Measurements from ENCODE around the gene SAE1.
A peak's percentile ranks its signal among the peaks of the same experiment; 100 is the strongest.
"Not testable (repeated sequence)": the region's sequence is repeated elsewhere in the genome, so short reads cannot be mapped to it uniquely, and the experiment has no call there.

Gene SAE1

DNA sequence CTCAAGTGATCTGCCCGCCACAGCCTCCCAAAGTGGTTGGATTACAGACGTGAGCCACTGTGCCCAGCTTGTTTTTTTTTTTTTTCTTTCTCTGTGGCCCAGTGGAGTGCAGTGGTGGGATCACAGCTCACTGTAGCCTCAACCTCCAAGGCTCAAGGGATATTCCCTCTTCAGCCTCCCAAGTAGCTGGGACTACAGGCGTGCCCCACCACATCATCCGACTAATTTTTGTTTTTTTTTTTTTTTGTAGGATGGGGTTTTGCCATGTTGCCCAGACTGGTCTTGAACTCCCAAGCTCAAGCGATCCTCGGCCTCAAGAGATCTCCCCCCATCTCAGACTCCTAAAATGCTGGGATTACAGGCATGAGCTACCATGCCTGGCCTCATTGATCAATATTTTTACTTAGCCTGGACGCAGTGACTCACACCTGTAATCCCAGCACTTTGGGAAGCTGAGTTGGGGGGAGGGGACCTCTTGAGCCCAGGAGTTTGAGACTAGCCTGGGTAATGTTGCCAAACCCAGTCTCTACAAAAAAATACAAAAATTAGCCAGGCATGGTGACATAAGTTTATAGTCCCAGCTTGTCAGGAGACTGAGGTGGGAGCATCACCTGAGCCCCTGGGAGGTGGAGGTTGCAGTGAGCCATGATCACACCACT lies 1.7 kb downstream of the SAE1 start:
- no peak for DNase-seq

DNA sequence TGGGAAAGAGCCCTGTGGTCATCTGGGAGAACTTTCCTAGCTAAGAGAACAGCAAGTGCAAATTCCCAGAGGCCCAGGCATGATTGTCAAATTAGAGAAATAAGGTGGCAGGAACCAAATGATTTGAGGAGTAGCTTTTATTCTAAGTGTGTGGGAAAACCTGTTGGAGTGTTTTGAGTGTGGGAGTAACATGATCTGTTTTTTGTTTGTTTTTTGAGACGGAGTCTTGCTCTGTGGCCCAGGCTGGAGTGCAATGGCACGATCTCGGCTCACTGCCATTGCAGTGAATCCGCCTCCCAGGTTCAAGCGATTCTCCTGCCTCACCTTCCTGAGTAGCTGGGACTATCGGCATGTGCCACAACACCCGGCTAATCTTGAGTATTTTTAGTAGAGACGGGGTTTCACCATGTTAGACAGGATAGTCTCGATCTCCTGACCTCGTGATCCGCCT lies 2.4 kb downstream of the SAE1 start:
- DNase-seq, result no peak

DNA sequence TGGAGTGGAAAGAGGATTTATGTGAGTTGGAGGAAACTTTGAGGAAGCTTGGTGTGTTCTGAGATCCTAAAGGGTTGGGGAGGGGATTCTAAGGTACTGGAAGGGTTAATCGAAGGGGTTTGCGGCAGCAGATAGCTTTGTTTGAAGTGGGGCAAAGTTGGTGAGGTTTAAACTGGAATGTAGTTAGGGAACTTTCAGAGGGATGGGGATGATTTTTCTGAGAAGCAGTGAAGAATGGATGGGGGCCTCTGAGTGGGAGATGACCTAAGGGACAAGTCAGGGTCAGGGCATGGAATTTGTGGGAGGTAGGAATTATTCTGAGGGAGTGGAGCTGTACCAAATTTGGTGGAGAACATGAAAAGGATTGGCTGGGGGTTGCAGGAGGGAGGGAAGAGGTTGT lies 3.9 kb downstream of the SAE1 start:
- no peak for DNase-seq

DNA sequence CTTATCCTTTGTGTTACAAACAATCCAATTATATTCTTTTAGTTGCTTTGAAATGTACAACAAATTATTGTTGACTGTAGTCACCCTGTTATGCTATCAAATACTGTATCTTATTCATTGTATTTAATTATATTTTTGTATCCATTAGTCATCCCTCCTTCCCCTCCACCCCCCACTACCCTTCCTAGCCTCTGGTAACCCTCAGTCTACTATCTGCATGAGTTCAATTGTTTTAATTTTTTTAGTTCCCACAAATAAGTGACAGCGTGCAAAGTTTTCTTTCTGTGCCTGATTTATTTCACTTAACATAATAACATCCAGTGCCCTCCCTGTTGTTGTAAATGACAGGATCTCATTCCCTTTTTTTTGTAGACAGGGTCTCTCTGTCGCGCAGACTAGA lies 4.5 kb downstream of the SAE1 start:
- DNase-seq, result no peak

DNA sequence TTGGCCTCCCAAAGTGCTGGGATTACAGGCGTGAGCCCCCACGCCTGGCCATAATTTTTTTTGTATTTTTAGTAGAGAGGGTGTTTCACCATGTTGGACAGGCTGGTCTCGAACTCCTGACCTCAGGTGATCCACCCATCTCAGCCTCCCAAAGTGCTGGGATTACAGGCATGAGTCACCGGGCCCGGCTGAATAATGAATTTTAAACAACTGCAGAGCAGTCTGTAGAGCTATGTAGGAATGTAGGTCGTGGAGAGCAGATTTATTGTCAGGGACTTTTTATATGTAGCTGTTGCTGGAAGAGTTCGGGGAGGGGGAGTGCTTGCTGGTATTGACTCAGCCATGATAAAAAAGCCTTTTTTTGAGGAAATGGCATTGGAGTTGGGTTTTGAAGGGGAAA lies 10.6 kb downstream of the SAE1 start:
- not testable (repeated sequence) for DNase-seq

DNA sequence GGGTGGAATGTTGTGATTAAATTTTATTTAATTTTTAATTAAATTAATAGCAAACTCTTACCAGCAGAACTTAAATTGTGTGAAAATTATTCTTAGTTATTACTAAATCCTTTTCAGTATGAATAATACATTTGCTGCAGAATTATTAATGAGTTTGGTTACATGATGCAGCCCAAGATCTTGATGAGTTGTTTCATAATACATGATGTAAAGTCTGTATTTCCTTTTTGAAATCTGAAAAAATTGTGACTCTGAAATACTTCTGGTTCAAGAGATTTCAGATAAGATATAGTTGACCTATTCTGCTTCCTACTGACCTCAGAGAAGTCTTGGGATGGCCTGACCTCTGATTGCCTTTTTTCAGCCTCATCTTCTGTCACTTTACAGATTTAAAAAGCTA lies 11.1 kb downstream of the SAE1 start:
- no peak for DNase-seq

DNA sequence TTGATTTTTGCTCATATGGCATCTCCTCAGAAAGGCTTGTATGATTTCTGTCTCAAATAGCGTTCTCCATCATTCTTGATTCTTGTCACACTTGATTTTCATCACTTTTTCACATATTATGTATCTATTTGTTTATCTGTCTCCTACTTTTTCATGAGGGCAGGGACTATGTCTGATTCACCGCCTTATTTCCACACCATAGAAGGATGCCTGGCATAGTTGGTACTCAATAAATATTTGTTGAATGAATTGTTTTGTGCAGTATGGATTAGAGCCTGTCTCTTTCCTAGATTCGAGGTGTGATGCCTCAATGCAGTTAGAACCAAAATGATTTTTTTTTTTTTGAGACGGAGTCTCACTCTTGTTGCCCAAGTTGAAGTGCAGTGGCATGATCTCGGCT lies 12.1 kb downstream of the SAE1 start:
- no peak for DNase-seq

DNA sequence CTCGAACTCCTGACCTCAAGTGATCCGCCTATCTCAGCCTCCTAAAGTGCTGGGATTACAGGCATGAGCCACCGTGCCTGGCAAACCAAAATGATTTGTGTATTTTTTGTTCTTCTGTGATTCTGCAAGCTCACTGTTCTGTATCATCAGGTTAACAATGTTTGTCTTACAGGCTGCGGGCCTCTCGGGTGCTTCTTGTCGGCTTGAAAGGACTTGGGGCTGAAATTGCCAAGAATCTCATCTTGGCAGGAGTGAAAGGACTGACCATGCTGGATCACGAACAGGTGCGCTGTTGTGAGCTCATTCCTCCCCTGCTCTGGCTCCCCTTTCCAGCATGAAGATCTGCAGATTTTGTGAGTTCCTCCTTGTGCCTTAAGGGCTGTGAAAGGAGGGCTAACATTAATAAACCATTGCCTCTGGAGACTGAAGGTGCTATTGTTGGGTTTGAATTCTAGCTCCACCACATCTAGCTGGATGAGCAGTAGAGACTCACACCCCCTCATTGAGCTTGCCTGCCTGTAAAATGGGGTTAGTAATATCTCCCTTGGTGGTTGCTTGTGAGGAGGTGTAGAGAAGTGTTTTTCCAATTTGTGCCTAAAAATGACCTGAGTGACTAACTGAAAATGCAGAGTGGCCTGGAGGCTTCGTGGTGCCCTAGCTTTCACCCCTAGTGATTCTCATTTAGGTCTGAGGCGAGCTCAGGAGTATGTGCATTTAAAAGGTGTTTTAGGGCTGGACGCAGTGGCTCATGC lies 12.9 kb downstream of the SAE1 start:
- no peak for DNase-seq

DNA sequence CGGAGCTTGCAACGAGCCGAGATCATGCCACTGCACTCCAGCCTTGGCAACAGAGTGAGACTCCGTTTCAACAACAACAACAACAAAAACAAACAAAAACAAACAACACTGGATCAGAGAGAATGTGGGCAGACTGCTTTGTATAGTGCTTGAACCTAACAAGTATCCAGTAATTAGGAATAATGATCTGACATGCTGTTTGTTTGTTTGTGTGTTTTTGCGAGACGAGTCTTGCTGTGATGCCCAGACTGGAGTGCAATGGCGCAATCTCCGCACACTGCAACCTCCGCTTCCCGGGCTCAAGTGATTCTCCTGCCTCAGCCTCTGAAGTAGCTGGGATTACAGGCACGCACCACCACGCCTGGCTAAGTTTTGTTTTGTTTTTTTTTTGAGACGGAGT lies 14.0 kb downstream of the SAE1 start:
- no peak for DNase-seq

DNA sequence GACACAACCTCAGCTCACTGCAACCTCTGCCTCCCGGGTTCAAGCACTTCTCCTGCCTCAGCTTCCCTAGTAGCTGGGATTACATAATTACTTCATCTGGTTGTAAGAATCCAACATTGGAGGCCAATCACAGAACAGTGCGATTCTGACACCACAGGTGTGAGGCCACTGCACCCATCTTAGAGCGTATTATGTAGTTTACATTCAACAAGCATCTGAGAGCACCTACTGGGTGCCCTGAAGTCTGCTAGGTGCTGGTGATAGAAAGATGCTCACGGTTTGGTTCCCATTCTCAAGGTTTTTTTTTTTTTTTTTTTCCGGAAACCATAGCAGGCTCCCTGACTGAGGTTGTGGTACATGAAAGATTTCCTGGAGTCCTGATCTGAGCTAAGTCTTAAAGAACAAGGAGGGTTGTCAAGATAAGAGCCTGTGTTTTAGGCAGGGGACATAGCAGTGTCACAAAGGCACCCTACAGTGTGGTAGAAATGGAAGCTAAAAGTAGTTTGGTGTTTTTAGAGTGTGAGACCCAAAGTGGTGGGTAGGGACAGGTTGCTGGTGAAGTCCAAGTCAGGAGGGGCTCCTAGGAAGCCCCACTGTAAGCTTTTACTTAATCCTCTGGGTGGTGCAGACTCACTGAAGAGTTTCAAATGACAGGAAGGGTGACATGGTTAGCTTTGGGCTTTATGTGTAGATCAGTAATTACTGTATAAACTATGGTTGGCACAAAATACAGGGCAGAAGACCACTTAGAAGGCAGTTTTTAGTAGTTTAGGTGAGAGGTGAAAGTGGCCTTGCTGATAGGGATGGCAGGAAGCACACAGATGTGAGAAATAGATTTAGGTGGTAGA lies 15.2 kb downstream of the SAE1 start:
- DNase-seq, result no peak

DNA sequence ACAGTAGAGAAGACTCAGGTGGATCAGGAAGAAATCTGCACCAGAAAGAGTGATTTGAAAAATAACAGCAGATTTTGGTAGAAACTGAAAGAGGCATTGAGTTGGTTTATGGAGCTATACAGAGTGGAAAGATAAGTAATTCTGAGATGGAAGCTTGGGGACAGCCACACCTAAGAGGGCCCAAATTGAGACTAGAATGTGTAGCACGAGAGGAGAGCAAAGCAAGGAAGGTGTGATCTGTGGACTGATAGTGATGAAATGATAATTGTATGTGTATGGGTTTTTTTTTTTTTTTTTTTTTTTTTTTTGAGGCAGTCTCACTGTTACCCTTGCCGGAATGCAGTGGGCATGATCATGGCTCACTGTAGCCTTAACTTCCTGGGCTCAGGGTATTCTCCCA lies 16.3 kb downstream of the SAE1 start:
- DNase-seq, result no peak

DNA sequence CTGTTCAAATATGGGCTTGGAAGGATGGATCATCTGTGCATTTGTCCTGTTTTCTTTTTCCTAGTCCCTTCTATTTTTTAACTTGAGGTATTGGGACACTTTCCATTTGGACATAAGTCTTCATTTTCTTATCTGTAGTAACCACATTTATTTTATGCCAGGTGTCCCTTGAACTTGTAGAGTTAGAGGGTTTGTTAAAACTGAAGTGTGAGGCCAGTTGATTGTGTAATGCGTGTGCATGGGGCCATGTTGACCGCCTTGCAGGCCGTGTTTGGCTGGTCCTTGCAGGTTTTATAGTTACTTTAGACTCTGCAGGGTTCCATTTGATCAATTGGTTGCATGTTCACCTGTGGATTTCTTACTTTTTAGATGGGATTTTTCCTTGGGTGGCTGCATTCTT lies 21.0 kb downstream of the SAE1 start:
- DNase-seq, result no peak

DNA sequence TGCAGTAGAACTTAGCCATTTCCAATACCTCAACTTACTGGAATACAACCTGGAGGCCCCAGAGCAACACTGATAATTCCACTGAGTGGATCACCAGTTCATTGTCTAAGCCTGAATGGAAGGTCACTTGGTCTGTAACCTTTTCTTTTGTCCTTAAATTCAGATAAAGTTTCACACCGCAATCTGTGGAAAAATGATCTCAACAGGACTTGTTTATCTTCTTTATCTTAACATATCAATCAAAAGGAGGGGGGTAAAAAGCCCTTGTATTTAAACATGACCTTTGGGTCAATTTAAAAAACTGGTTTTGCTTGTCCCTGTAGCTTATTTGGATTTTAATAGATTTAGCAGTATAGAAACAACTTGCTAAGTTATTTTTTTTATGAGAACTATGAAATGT lies 21.6 kb downstream of the SAE1 start:
- DNase-seq, result no peak

DNA sequence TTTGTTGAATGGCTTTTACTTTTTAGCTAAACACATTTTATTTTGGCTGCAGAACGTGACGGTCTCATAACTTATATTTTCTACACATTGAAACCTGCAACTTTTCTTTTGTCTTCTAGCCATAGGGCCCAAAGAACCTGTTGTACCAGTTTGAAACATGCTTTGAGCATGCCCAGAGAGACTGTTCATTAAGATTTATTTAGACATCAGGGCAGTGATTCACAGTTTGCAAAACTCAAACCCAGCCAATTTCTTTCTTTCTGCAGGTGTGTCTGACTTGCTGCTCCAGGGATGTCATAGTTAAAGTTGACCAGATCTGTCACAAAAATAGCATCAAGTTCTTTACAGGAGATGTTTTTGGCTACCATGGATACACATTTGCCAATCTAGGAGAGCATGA lies 22.0 kb downstream of the SAE1 start:
- DNase-seq, result no peak

DNA sequence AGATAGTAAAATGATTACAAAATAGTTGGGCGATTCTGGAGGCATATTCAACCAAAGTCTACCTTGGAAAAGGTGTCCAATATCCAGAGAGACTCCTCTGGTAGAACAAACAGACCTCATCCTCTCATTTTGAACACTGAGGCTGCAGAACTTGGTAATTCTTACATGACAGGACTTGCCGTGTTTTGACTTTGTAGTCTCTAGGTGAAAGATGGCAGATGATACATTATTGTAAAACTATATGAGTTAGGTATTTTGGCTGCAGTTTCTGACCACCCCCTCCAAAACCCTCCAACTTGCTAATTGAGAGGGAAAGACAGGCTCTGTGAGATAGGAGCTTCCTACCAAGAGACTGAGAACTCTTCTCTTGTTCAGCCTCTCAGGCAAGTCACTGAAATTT lies 22.6 kb downstream of the SAE1 start:
- DNase-seq, result no peak

DNA sequence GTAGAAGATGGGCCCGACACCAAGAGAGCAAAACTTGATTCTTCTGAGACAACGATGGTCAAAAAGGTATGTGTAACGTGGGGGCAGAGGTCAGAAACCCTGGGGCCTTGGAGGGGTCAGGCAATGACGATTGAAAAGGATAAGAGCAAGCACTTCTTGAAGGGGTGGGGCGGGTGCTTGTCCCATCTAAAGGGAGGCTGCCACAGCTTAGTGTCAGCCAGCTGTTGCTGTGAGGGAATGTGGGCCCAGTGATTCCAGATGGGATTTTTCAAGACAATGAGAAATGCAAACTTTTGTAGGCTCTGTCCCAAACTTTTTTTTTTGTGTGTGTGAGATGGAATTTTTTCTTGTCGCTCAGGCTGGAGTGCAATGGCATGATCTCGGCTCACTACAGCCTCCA lies 24.5 kb downstream of the SAE1 start:
- no peak for DNase-seq

DNA sequence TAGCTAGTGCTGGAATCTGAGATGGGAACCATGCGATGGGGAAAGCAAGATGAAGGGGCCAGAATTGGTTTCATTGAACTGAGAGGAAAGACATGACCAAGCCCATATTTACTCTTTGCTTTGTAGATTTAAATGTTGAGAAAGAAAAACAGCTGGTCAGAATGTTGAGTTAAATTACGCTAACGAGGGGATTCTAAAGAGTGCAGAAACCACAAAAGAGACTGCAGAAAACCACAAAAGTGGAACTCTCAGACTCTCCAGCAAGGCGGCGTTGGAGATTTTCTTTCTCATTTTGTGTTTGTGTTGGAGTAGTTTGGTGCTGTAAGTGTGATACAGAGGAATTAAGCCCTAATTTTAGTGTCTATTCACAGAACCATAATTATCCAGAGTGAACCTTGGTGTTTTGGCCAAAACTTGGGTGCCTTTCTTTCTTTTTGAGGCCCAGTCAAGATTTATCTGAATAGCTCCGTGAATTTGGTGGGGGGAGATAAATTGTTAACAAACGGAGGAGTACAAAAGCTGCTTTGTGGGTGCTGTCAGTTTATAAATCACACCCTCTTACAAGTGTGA lies 26.3 kb downstream of the SAE1 start:
- DNase-seq, result peak; percentile 11 to 21

DNA sequence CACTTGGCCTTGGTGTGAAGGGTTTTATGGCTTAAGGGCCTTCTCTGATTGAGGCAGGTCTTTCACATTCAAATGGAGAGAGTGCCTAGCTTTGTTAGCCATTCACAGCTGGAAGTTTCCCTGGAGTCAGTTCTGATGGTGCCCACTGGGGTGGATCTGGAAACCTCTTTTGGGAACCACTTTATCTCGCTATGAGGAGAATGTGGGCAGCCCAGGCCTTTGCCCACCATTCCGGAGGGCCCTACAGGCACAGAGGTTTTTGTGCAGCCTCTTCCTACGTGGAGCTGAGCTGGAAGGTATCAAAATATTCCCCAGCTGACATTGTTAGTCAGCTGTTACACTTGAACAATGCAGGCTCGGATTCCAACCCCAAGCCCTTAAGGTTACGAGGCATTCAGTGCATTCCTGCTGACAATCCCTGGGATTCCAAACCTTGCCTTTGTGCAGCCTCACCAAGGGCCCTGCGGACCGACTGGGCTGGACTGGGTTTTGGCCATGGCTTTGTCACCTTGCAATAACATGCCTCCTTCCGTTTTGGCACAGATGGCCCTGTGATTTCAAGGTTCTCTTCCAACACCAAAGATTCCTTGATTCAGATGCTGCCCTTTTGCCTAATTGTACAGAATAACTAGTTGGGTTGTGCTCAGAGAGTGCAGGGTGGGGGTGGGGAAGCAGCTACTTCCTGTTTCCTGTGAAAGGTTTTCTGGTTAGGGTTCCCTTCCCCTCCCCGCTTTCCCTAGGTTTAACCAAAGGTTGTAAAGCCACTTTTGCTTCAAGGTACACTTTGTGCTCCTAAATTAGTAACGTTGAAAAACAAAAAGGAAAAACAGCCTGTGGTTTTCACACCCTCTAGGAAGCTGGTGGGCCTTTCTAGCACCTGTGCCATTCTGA lies 27.0 kb downstream of the SAE1 start:
- DNase-seq, result peak; percentile 35 to 38

DNA sequence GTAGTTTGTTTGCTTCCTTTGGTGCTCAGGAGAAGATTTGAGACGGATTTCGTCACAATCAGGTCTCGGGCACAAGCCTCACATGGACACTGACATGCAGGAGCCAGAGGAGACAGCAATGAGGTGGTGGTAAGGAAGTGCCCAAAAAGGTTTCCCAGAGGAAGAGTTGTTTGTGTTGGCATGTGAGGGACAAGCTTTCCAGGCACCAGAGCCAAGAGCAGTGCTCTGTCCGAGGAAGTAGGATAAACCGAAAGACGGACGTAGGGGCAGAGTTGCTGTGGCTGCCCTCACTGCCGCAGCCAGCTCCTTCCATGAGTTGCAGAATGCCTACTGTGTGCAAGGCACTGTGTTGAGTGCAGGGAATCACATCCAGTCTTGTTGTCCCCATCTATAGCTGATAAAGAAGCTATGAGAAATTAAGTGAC lies 27.7 kb downstream of the SAE1 start:
- DNase-seq, result no peak

DNA sequence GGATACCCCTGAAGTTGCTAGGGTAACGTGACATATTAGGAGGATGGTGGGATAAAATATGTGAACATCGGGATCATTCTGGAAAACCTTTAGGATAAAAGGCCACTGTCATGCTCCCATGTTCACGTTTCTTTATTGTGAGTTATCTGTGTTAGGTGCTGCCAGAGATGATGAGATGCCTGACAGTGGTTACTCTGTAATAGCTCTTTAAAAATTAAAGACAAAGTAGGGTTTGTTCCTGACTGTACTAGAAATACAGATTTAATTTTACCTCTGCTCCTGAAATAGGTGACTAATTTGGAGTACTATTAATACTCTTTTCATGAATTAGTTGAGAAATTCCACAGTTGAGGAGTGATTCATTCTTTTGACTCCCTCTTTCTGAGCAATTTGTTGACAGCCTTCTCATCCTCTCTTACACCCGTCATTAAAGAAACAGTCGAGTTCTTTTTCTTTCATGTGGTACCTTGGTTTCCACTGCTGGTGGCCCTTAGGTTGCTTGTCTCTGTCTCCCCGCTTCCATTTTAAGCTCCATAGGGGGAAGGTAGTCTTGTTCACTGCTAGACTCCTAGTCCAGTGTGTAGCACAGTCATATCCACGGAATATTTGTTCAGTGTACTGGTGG lies 28.4 kb downstream of the SAE1 start:
- DNase-seq, result no peak

DNA sequence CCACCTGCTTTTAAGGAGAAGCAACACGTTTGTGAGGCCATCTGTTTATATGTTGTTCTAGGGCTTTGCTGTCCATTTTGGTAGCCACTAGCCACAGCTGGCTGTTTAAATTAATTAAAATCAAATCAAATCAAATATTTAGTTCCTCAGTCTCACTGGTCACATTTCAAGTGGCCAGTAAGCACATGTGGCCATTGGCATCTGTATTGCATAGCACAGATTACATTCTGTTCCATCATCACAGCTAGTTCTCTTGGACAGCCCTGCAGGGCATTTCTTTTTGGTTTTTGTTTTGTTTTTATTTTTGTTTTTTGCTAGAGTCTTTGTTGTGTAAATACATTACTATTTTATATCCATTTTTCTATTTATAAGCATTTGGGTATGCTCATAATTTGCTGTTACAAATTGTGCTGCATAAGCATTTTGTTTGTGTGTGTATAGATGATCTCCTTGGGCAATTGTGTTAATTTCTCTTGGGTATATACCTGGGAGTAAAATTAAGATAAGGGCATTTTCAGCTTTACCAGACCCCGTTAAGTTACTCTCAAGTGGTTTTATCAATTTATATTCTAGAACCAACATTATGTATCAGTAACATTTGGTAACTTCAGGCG lies 31.3 kb downstream of the SAE1 start:
- DNase-seq, result no peak
